ENCODE data around the gene PGAP2. TPM values are rescaled to one million over a fixed set of nuclear protein-coding genes. Genes with fewer than 3 reads are reported as not detected.

The PGAP2 gene
- total and polyA plus RNA-seq, 2 experiments from 2014 or later, result 39.3 to 43.2 TPM

DNA sequence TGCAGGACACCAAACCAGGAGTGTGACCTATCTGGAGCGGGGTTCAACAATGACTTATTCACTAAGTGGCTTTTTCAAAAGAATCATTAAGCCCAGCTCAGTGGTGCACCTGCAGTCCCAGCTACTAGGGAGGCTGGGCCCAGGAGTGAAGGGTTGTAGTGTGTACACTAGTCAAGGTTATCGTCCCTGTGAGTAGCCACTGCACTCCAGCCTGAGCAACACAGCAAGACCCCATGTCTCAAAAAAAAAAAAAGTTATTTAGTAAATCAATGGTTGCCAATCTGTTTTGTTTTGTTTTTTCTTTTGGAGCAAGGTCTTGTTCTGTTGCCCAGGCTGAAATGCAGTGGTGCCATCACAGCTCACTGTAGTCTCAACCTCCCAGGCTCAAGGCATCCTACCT is 24.5 kb downstream of the PGAP2 start:
- Histone ChIP-seq H3K36me3 (ENCODE audit: insufficient read depth) (no peaks in the 10 kb centered on the region; the same call in 1 of the 2 replicates), H3K4me3 (no peak overlapping the region), H3K9me2 (ENCODE audit: insufficient read depth) (no peaks in the 10 kb centered on the region), H3K79me2 (replicated peaks; ENCODE audit: insufficient read depth) (peaks cover 56% of the 10 kb centered on the region), H3K4me1 (ENCODE audit: insufficient read depth) (peaks cover 24% of the 10 kb centered on the region), H2AFZ (no peak overlapping the region), H4K20me1 (replicated peaks; ENCODE audit: insufficient read depth) (peaks cover 43% of the 10 kb centered on the region), H3K27me3 (ENCODE audit: insufficient read depth) (no peaks in the 10 kb centered on the region), H3K27ac (ENCODE audit: low read depth) (no peak overlapping the region), H3K4me2 (no peak overlapping the region), H3F3A (replicated peaks; ENCODE audit: low read depth) (0 out of 2 replicates have a peak, but pooled peaks cover 3% of the 10 kb centered on the region)
- Mint-ChIP-seq H3K36me3 (ENCODE audit: low read depth) (peaks cover 32% of the 10 kb centered on the region), H3K4me3 (no peak overlapping the region), H3K9me3 (no peaks in the 10 kb centered on the region), H3K27me3 (ENCODE audit: insufficient read depth, low read depth, poor library complexity) (peaks cover 8% of the 10 kb centered on the region), H3K27ac (no peak overlapping the region), H3K4me1 (peaks cover 34% of the 10 kb centered on the region)
- ATAC-seq (no peak), DNase-seq (ENCODE audit: low spot score) (no peak)
- TF ChIP-seq POLR2AphosphoS5 (IDR thresholded peaks at IDR 0.05; ENCODE audit: low read depth), result no peak
- no peak for TF ChIP-seq ZNF114 (CRISPR knock-in tag; IDR thresholded peaks at IDR 0.05)
- TF ChIP-seq EZH2phosphoT487 (IDR thresholded peaks at IDR 0.05; ENCODE audit: unreplicated experiment), result no peak
- no peak for TF ChIP-seq ZNF331 (CRISPR knock-in tag; IDR thresholded peaks at IDR 0.05; ENCODE audit: low read depth)
- TF ChIP-seq, protein P1, sequence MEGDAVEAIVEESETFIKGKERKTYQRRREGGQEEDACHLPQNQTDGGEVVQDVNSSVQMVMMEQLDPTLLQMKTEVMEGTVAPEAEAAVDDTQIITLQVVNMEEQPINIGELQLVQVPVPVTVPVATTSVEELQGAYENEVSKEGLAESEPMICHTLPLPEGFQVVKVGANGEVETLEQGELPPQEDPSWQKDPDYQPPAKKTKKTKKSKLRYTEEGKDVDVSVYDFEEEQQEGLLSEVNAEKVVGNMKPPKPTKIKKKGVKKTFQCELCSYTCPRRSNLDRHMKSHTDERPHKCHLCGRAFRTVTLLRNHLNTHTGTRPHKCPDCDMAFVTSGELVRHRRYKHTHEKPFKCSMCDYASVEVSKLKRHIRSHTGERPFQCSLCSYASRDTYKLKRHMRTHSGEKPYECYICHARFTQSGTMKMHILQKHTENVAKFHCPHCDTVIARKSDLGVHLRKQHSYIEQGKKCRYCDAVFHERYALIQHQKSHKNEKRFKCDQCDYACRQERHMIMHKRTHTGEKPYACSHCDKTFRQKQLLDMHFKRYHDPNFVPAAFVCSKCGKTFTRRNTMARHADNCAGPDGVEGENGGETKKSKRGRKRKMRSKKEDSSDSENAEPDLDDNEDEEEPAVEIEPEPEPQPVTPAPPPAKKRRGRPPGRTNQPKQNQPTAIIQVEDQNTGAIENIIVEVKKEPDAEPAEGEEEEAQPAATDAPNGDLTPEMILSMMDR (conservative IDR thresholded peaks at IDR 0.05; ENCODE audit: low read depth in 2 of 2), result no peak
- no peak for TF ChIP-seq EZH2 (IDR thresholded peaks at IDR 0.05; ENCODE audit: low read depth, unreplicated experiment)
- TF ChIP-seq, protein P2, sequence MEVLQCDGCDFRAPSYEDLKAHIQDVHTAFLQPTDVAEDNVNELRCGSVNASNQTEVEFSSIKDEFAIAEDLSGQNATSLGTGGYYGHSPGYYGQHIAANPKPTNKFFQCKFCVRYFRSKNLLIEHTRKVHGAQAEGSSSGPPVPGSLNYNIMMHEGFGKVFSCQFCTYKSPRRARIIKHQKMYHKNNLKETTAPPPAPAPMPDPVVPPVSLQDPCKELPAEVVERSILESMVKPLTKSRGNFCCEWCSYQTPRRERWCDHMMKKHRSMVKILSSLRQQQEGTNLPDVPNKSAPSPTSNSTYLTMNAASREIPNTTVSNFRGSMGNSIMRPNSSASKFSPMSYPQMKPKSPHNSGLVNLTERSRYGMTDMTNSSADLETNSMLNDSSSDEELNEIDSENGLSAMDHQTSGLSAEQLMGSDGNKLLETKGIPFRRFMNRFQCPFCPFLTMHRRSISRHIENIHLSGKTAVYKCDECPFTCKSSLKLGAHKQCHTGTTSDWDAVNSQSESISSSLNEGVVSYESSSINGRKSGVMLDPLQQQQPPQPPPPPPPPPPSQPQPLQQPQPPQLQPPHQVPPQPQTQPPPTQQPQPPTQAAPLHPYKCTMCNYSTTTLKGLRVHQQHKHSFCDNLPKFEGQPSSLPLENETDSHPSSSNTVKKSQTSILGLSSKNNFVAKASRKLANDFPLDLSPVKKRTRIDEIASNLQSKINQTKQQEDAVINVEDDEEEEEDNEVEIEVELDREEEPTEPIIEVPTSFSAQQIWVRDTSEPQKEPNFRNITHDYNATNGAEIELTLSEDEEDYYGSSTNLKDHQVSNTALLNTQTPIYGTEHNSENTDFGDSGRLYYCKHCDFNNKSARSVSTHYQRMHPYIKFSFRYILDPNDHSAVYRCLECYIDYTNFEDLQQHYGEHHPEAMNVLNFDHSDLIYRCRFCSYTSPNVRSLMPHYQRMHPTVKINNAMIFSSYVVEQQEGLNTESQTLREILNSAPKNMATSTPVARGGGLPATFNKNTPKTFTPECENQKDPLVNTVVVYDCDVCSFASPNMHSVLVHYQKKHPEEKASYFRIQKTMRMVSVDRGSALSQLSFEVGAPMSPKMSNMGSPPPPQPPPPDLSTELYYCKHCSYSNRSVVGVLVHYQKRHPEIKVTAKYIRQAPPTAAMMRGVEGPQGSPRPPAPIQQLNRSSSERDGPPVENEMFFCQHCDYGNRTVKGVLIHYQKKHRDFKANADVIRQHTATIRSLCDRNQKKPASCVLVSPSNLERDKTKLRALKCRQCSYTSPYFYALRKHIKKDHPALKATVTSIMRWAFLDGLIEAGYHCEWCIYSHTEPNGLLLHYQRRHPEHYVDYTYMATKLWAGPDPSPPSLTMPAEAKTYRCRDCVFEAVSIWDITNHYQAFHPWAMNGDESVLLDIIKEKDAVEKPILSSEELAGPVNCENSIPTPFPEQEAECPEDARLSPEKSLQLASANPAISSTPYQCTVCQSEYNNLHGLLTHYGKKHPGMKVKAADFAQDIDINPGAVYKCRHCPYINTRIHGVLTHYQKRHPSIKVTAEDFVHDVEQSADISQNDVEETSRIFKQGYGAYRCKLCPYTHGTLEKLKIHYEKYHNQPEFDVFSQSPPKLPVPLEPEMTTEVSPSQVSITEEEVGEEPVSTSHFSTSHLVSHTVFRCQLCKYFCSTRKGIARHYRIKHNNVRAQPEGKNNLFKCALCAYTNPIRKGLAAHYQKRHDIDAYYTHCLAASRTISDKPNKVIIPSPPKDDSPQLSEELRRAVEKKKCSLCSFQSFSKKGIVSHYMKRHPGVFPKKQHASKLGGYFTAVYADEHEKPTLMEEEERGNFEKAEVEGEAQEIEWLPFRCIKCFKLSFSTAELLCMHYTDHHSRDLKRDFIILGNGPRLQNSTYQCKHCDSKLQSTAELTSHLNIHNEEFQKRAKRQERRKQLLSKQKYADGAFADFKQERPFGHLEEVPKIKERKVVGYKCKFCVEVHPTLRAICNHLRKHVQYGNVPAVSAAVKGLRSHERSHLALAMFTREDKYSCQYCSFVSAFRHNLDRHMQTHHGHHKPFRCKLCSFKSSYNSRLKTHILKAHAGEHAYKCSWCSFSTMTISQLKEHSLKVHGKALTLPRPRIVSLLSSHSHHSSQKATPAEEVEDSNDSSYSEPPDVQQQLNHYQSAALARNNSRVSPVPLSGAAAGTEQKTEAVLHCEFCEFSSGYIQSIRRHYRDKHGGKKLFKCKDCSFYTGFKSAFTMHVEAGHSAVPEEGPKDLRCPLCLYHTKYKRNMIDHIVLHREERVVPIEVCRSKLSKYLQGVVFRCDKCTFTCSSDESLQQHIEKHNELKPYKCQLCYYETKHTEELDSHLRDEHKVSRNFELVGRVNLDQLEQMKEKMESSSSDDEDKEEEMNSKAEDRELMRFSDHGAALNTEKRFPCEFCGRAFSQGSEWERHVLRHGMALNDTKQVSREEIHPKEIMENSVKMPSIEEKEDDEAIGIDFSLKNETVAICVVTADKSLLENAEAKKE (CRISPR knock-in tag; IDR thresholded peaks at IDR 0.05), result no peak
- TF ChIP-seq CREB1 (CRISPR knock-in tag; IDR thresholded peaks at IDR 0.05; ENCODE audit: low read depth), result no peak
- no peak for TF ChIP-seq NANOG (IDR thresholded peaks at IDR 0.05; ENCODE audit: borderline replicate concordance)
- TF ChIP-seq, protein P3, sequence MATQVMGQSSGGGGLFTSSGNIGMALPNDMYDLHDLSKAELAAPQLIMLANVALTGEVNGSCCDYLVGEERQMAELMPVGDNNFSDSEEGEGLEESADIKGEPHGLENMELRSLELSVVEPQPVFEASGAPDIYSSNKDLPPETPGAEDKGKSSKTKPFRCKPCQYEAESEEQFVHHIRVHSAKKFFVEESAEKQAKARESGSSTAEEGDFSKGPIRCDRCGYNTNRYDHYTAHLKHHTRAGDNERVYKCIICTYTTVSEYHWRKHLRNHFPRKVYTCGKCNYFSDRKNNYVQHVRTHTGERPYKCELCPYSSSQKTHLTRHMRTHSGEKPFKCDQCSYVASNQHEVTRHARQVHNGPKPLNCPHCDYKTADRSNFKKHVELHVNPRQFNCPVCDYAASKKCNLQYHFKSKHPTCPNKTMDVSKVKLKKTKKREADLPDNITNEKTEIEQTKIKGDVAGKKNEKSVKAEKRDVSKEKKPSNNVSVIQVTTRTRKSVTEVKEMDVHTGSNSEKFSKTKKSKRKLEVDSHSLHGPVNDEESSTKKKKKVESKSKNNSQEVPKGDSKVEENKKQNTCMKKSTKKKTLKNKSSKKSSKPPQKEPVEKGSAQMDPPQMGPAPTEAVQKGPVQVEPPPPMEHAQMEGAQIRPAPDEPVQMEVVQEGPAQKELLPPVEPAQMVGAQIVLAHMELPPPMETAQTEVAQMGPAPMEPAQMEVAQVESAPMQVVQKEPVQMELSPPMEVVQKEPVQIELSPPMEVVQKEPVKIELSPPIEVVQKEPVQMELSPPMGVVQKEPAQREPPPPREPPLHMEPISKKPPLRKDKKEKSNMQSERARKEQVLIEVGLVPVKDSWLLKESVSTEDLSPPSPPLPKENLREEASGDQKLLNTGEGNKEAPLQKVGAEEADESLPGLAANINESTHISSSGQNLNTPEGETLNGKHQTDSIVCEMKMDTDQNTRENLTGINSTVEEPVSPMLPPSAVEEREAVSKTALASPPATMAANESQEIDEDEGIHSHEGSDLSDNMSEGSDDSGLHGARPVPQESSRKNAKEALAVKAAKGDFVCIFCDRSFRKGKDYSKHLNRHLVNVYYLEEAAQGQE (IDR thresholded peaks at IDR 0.05; ENCODE audit: unreplicated experiment), result no peak
- no peak for TF ChIP-seq STAT1 (IDR thresholded peaks at IDR 0.05; ENCODE audit: unreplicated experiment)
- TF ChIP-seq, protein P4, sequence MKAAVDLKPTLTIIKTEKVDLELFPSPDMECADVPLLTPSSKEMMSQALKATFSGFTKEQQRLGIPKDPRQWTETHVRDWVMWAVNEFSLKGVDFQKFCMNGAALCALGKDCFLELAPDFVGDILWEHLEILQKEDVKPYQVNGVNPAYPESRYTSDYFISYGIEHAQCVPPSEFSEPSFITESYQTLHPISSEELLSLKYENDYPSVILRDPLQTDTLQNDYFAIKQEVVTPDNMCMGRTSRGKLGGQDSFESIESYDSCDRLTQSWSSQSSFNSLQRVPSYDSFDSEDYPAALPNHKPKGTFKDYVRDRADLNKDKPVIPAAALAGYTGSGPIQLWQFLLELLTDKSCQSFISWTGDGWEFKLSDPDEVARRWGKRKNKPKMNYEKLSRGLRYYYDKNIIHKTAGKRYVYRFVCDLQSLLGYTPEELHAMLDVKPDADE (IDR thresholded peaks at IDR 0.05), result no peak
